ENCODE data around the gene MYOM3. TPM values are rescaled to one million over a fixed set of nuclear protein-coding genes. Genes with fewer than 3 reads are reported as not detected.

The MYOM3 gene
- total and polyA plus RNA-seq, 2 of the 4 experiments (the other 2 are of a cell fraction), result 0.03 TPM; not detected in 1

GRCh38 chr1:24021403-24022266 lies 90.3 kb downstream of the MYOM3 start:
- ChIA-PET CTCF (no interaction called here), POLR2A (ENCODE audit: unreplicated experiment) (interaction anchor here (0.5 kb wide), 1 partner anchor 307 kb away, joined by 4 read pairs; no protein-coding TSS in a partner anchor)
- DNase-seq (no peak), ATAC-seq (ENCODE audit: low read depth) (no peak)
- Histone ChIP-seq H2BK20ac (ENCODE audit: low read depth, low read length) (peak overlapping the region; percentile 81), H3K9me3 (ENCODE audit: control insufficient read depth, insufficient read depth, low read length) (no peaks in the 10 kb centered on the region), H3K18ac (ENCODE audit: low read depth, low read length) (no peak overlapping the region), H3K9ac (ENCODE audit: low read depth, low read length) (no peak overlapping the region), H3K27me3 (ENCODE audit: control insufficient read depth, insufficient read depth, low read length) (no peaks in the 10 kb centered on the region), H2AK9ac (replicated peaks; ENCODE audit: low read depth, low read length, poor library complexity) (peak overlapping the region; percentile 69), H3K9me1 (ENCODE audit: insufficient read depth, low read length) (peaks cover 27% of the 10 kb centered on the region), H3K27ac (ENCODE audit: insufficient read depth, low read length) (no peak overlapping the region), H3K4me2 (ENCODE audit: low read depth, low read length) (no peak overlapping the region), H2BK5ac (ENCODE audit: low read depth, low read length, poor library complexity, severe bottlenecking) (peak overlapping the region; percentile 71), H3K23ac (ENCODE audit: low read depth, low read length) (peak overlapping the region; percentile 71), H4K8ac (ENCODE audit: low read depth in 2 of 2, low read length in 2 of 2) (peak overlapping the region in 1 of 2 experiments; percentile 50; a peak in 1 of 4 replicates), H2AFZ (replicated peaks; ENCODE audit: low read length, poor library complexity) (peak overlapping the region; percentile 72), H3K4ac (ENCODE audit: low read depth, low read length) (peak overlapping the region; percentile 83), H2BK120ac (ENCODE audit: low read depth, low read length) (peak overlapping the region; percentile 81), H3K56ac (ENCODE audit: extremely low read depth, insufficient read depth, low read length) (no peak overlapping the region), H4K91ac (ENCODE audit: insufficient read depth, low read depth, low read length) (peak overlapping the region; percentile 53), H3K36me3 (ENCODE audit: control insufficient read depth, insufficient read depth, low read length) (no peaks in the 10 kb centered on the region), H3K4me1 (ENCODE audit: control insufficient read depth, insufficient read depth, low read length) (peaks cover 26% of the 10 kb centered on the region), H2AK5ac (ENCODE audit: low read depth, low read length) (peak overlapping the region; percentile 90), H4K20me1 (ENCODE audit: insufficient read depth, low read length) (no peaks in the 10 kb centered on the region), H4K5ac (ENCODE audit: low read depth, low read length) (no peak overlapping the region), H2BK15ac (ENCODE audit: low read depth, low read length) (peak overlapping the region; percentile 93; the same call in 2 of the 3 replicates), H3K14ac (replicated peaks; ENCODE audit: low read depth, low read length) (peak overlapping the region; percentile 61), H3K4me3 (ENCODE audit: insufficient read depth, low read depth, low read length) (no peak overlapping the region), H3K79me1 (ENCODE audit: low read depth in 1 of 2, low read length in 2 of 2) (peaks cover 0 to 11% of the 10 kb centered on the region in 2 experiments; a peak in 1 of 4 replicates)
- dilution Hi-C loops (cut with HindIII; ENCODE audit: low sequenced_read_pairs, unreplicated experiment) (no loop called here), intact Hi-C loops (cut with micrococcal nuclease) (no loop called here), in situ Hi-C loops (cut with MboI; ENCODE audit: low sequenced_read_pairs) (loop anchor here (5.0 kb wide), 1 partner anchor 44 kb away; no protein-coding TSS in a partner anchor)
- BruUV-seq (replicated peaks), result no TSS peak
- no CpG with 5 or more reads among the region's 7 CpGs for WGBS, 2 experiments (ENCODE audit: extremely low coverage in 2 of 2, insufficient read length in 1 of 2)
- TF ChIP-seq RAD21 (IDR thresholded peaks at IDR 0.05; ENCODE audit: low read length), result no peak
- TF ChIP-seq BHLHE40 (IDR thresholded peaks at IDR 0.05; ENCODE audit: low read depth, low read length), result no peak
- TF ChIP-seq ELK1 (IDR thresholded peaks at IDR 0.05; ENCODE audit: borderline replicate concordance, low read depth, low read length), result no peak
- no peak for TF ChIP-seq USF2 (IDR thresholded peaks at IDR 0.05; ENCODE audit: low read depth, low read length)
- no peak for TF ChIP-seq RFX5 (IDR thresholded peaks at IDR 0.05; ENCODE audit: low read depth, low read length)
- TF ChIP-seq MAZ (IDR thresholded peaks at IDR 0.05; ENCODE audit: borderline replicate concordance, low read depth, low read length), result no peak
- TF ChIP-seq FOS (IDR thresholded peaks at IDR 0.05; ENCODE audit: low read depth, low read length), result no peak
- no peak for TF ChIP-seq CTCF (conservative IDR thresholded peaks at IDR 0.05; ENCODE audit: low read depth, low read length)
- no peak for TF ChIP-seq MAFK (IDR thresholded peaks at IDR 0.05; ENCODE audit: low read depth, low read length)
- TF ChIP-seq POLR2A (IDR thresholded peaks at IDR 0.05; ENCODE audit: low read depth, low read length), result no peak
- no peak for TF ChIP-seq CEBPB (IDR thresholded peaks at IDR 0.05; ENCODE audit: low read depth, low read length)
- TF ChIP-seq RCOR1 (IDR thresholded peaks at IDR 0.05; ENCODE audit: insufficient replicate concordance, low read length), result no peak
